GM12878 (cell line): ENCODE data around the gene TMEM259. TPM values are rescaled to one million over a fixed set of nuclear protein-coding genes. Genes with fewer than 3 reads are reported as not detected.

ENCODE experiments used
- ATF7 ChIP-seq: fragments of 450-650 bp; IDR thresholded peaks from 2 replicates; pipeline ENCODE4 v1.6.1; 2016; ENCODE audit warnings: low read depth, mild to moderate bottlenecking
- BCL11A ChIP-seq: IDR thresholded peaks from 2 replicates; pipeline ENCODE4 v1.6.1; 2011; ENCODE audit warnings: low read depth, low read length
- BHLHE40 ChIP-seq, 2 experiments: fragments of 450-650 bp in 1 of 2; IDR thresholded peaks; 2 replicates each; pipeline ENCODE4 v1.6.1; 2011 to 2017; ENCODE audit warnings: low read depth in 2 of 2, borderline replicate concordance in 1 of 2, improper control_type of control experiment in 1 of 2, low read length in 1 of 2, mild to moderate bottlenecking in 1 of 2
- CREB1 ChIP-seq: IDR thresholded peaks from 2 replicates; pipeline ENCODE4 v1.6.1; 2012; ENCODE audit warnings: low read depth, mild to moderate bottlenecking, inconsistent platforms
- ELK1 ChIP-seq: IDR thresholded peaks from 2 replicates; pipeline ENCODE4 v1.6.1; 2012; ENCODE audit warnings: low read depth, low read length, improper control_type of control experiment
- HDAC2 ChIP-seq: fragments of 200-600 bp; sonication (generic); IDR thresholded peaks from 2 replicates; pipeline ENCODE4 v1.6.1; 2017
- IKZF1 ChIP-seq: fragments of 450-650 bp; conservative IDR thresholded peaks from 2 replicates; pipeline ENCODE4 v1.6.1; 2017; ENCODE audit warnings: antibody characterized with exemption, mild to moderate bottlenecking
- MEF2A ChIP-seq: IDR thresholded peaks from 2 replicates; pipeline ENCODE4 v1.6.1; 2011; ENCODE audit warnings: low read depth, mild to moderate bottlenecking, low read length, moderate library complexity; ENCODE audit not compliant: insufficient read depth
- MYB ChIP-seq: fragments of 150-350 bp; IDR thresholded peaks from 2 replicates; pipeline ENCODE4 v1.6.1; 2014; ENCODE audit warnings: mild to moderate bottlenecking, low read depth, low read length, borderline replicate concordance
- MYC ChIP-seq: IDR thresholded peaks from 2 replicates; pipeline ENCODE4 v1.6.1; 2011; ENCODE audit warnings: mild to moderate bottlenecking, low read length, moderate library complexity, inconsistent platforms; ENCODE audit not compliant: insufficient read depth, insufficient replicate concordance, insufficient read length, severe bottlenecking
- PAX8 ChIP-seq: fragments of 450-650 bp; IDR thresholded peaks from 2 replicates; pipeline ENCODE4 v1.6.1; 2017; ENCODE audit warnings: mild to moderate bottlenecking, moderate library complexity
- POLR2A ChIP-seq: IDR thresholded peaks from 2 replicates; pipeline ENCODE4 v1.6.1; 2011; ENCODE audit warnings: low read depth, mild to moderate bottlenecking, low read length
- RB1 ChIP-seq: fragments of 450-650 bp; formaldehyde crosslinking; IDR thresholded peaks from 2 replicates; pipeline ENCODE4 v1.6.1; 2017; ENCODE audit warnings: mild to moderate bottlenecking, borderline replicate concordance
- RBBP5 ChIP-seq: fragments of 200-600 bp; sonication (generic); conservative IDR thresholded peaks from 2 replicates; pipeline ENCODE4 v1.6.1; 2016
- RELA ChIP-seq: fragments of 450-650 bp; IDR thresholded peaks from 2 replicates; pipeline ENCODE4 v1.8.0; 2014; ENCODE audit warnings: borderline replicate concordance; ENCODE audit not compliant: partially characterized antibody
- SMC3 ChIP-seq: IDR thresholded peaks from 2 replicates; pipeline ENCODE4 v1.6.1; 2011; ENCODE audit warnings: low read length, improper control_type of control experiment, borderline replicate concordance
- SP1 ChIP-seq: IDR thresholded peaks from one replicate; pipeline ENCODE4 v1.6.1; 2011; ENCODE audit warnings: low read depth, low read length
- TCF12 ChIP-seq: IDR thresholded peaks from 2 replicates; pipeline ENCODE4 v1.6.1; 2011; ENCODE audit warnings: low read depth, mild to moderate bottlenecking, low read length
- USF2 ChIP-seq: IDR thresholded peaks from 2 replicates; pipeline ENCODE4 v1.6.1; 2011; ENCODE audit warnings: low read depth, low read length, improper control_type of control experiment, borderline replicate concordance
- YY1 ChIP-seq: IDR thresholded peaks from 2 replicates; pipeline ENCODE4 v1.6.1; 2011; ENCODE audit warnings: low read depth, mild to moderate bottlenecking, low read length
- polyA plus RNA-seq, 11 experiments: library from polyadenylated mRNA; depleted of rRNA in 4 of 11; unstranded in 6 of 11; stranded (reverse) in 5 of 11; fragments of >200 nt; fragmentation: Nextera tagmentation in 4 of 11; fragmentation: Illumina TruSeq in 1 of 11; extraction: Ambion mirVana in 4 of 11; extraction: Trizol in 1 of 11; gene quantifications; 1 replicate in 1 of 11; 2 replicates in 10 of 11; pipeline versions ENCODE4 v1.2.1 to v1.2.3, GENCODE V29; 2011 to 2016; ENCODE audit warnings: inconsistent platforms in 2 of 11, missing spikeins in 2 of 11, low read depth in 1 of 11
- total RNA-seq, 4 experiments: library from RNA; depleted of rRNA in 3 of 4; stranded (reverse); fragments of >200 nt in 3 of 4; fragmentation: Illumina TruSeq in 1 of 4; extraction: Trizol in 1 of 4; gene quantifications; 2 replicates each; pipeline versions ENCODE4 v1.2.1 to v1.2.3, GENCODE V29; 2013 to 2021
- TF ChIP-seq, protein P1 (sequence below): fragments of 450-650 bp; IDR thresholded peaks from 2 replicates; pipeline ENCODE4 v1.6.1; 2018; ENCODE audit warnings: mild to moderate bottlenecking, low read depth, moderate library complexity; ENCODE audit not compliant: partially characterized antibody
- TF ChIP-seq, protein P2 (sequence below): IDR thresholded peaks from 2 replicates; pipeline ENCODE4 v1.6.1; 2011; ENCODE audit warnings: borderline replicate concordance, low read depth, mild to moderate bottlenecking, moderate library complexity, low read length; ENCODE audit not compliant: insufficient read depth, poor library complexity, severe bottlenecking
- TF ChIP-seq, protein P3 (sequence below), 3 experiments: IDR thresholded peaks in 2 of 3; conservative IDR thresholded peaks in 1 of 3; 2 replicates each; pipeline ENCODE4 v1.5.1; 2011; ENCODE audit warnings: low read depth in 3 of 3, low read length in 3 of 3, mild to moderate bottlenecking in 3 of 3, control low read depth in 2 of 3, moderate library complexity in 2 of 3, inconsistent platforms in 1 of 3, mixed read lengths in 1 of 3; ENCODE audit not compliant: control insufficient read depth in 2 of 3, insufficient read depth in 1 of 3; ENCODE audit errors: extremely low read depth in 1 of 3

The TMEM259 gene
- total and polyA plus RNA-seq, 10 of the 15 experiments (the other 5 are each of a cell fraction or from before 2014, with no cell fraction given): 0.43 to 184 (median 62.0) TPM

DNA sequence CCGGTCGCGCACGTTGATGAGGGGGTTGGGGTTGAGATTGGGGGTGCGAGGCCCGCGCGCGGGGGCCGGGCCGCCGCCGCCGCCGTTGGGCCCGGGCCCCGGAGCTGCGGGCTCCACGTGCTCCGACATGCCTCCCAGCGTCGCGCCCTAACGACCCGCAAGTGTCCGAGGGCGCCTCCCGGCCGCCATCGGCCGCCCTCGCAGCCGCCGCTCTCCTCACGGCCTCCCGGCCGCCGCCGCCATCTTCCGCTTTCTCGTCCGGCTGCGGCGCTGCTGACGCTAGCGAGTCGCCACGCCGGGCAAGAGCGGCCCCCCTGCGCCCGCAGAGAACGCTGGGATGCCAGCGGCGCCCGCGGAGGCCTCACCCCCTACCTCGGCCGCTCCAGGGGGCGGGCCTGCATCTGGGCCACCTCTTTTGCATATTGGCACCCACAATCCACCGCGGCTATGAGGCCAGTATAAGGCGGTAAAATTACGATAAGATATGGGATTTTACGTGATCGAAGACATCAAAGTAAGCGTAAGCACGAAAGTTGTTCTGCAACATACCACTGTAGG is at the start of gene TMEM259 (continued):
- TF ChIP-seq SP1: no peak
- TF ChIP-seq TCF12: peak; percentile 20; the same call in 1 of the 2 replicates
- TF ChIP-seq CREB1: peak; percentile 70
- TF ChIP-seq, protein P1, sequence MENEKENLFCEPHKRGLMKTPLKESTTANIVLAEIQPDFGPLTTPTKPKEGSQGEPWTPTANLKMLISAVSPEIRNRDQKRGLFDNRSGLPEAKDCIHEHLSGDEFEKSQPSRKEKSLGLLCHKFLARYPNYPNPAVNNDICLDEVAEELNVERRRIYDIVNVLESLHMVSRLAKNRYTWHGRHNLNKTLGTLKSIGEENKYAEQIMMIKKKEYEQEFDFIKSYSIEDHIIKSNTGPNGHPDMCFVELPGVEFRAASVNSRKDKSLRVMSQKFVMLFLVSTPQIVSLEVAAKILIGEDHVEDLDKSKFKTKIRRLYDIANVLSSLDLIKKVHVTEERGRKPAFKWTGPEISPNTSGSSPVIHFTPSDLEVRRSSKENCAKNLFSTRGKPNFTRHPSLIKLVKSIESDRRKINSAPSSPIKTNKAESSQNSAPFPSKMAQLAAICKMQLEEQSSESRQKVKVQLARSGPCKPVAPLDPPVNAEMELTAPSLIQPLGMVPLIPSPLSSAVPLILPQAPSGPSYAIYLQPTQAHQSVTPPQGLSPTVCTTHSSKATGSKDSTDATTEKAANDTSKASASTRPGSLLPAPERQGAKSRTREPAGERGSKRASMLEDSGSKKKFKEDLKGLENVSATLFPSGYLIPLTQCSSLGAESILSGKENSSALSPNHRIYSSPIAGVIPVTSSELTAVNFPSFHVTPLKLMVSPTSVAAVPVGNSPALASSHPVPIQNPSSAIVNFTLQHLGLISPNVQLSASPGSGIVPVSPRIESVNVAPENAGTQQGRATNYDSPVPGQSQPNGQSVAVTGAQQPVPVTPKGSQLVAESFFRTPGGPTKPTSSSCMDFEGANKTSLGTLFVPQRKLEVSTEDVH: no peak
- no peak for TF ChIP-seq HDAC2
- TF ChIP-seq MYB: no peak
- TF ChIP-seq IKZF1: peak; percentile 71
- TF ChIP-seq BCL11A: no peak
- no peak for TF ChIP-seq RELA
- no peak for TF ChIP-seq MEF2A
- peak; percentile 82 for TF ChIP-seq POLR2A
- TF ChIP-seq RBBP5: no peak
- no peak for TF ChIP-seq PAX8
- TF ChIP-seq USF2: no peak
- TF ChIP-seq BHLHE40 (IDR thresholded peaks at IDR 0.05; ENCODE audit: borderline replicate concordance in 1 of 2, low read depth in 2 of 2, low read length in 1 of 2): peak in 1 of 2 experiments; percentile 7; a peak in 2 of 4 replicates
- 0 out of 2 replicates have a peak, but pooled peaks have one; percentile 52 for TF ChIP-seq RB1
- no peak for TF ChIP-seq SMC3
- TF ChIP-seq ELK1: no peak
- TF ChIP-seq, protein P2, sequence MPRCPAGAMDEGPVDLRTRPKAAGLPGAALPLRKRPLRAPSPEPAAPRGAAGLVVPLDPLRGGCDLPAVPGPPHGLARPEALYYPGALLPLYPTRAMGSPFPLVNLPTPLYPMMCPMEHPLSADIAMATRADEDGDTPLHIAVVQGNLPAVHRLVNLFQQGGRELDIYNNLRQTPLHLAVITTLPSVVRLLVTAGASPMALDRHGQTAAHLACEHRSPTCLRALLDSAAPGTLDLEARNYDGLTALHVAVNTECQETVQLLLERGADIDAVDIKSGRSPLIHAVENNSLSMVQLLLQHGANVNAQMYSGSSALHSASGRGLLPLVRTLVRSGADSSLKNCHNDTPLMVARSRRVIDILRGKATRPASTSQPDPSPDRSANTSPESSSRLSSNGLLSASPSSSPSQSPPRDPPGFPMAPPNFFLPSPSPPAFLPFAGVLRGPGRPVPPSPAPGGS: no peak
- TF ChIP-seq MYC: peak; percentile 80
- TF ChIP-seq, protein P3, sequence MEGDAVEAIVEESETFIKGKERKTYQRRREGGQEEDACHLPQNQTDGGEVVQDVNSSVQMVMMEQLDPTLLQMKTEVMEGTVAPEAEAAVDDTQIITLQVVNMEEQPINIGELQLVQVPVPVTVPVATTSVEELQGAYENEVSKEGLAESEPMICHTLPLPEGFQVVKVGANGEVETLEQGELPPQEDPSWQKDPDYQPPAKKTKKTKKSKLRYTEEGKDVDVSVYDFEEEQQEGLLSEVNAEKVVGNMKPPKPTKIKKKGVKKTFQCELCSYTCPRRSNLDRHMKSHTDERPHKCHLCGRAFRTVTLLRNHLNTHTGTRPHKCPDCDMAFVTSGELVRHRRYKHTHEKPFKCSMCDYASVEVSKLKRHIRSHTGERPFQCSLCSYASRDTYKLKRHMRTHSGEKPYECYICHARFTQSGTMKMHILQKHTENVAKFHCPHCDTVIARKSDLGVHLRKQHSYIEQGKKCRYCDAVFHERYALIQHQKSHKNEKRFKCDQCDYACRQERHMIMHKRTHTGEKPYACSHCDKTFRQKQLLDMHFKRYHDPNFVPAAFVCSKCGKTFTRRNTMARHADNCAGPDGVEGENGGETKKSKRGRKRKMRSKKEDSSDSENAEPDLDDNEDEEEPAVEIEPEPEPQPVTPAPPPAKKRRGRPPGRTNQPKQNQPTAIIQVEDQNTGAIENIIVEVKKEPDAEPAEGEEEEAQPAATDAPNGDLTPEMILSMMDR (IDR thresholded peaks at IDR 0.05 in 2 of 3, conservative IDR thresholded peaks at IDR 0.05 in 1 of 3; ENCODE audit: control insufficient read depth in 2 of 3, extremely low read depth in 1 of 3, insufficient read depth in 1 of 3, low read depth in 3 of 3, low read length in 3 of 3): no peak
- TF ChIP-seq YY1: peak; percentile 99
- no peak for TF ChIP-seq ATF7
